GM21367 (cell line): ENCODE measurements around the gene APBA1.
"Not testable (repeated sequence)": the region's sequence is repeated elsewhere in the genome, so short reads cannot be mapped to it uniquely, and the experiment has no call there.

Experiments used
- ATAC-seq: cut with Tn5 transposase; IDR thresholded peaks from one replicate; pipeline ENCODE4 v1.9.1; 2021; ENCODE audit not compliant: unreplicated experiment

The APBA1 gene

DNA sequence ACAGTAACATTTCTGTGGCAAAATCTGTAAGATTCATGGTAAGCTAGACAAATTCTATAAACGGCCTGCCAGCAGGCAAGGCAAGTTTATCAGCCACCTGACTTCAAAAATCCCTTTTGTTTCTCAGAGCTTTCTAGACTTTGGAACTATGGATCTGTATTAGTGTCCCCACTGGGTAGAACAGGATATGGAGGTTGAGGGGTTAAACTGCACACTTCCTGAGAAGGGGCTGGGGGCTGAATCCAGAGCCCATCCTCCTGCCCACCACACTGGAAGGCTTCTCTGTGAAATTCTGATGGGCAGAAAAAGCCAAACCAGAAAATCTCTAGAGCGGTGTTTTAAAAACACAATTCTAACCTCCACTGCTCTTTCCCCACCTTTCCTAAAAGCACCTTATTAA lies 218.4 kb downstream of the APBA1 start:
- no peak for ATAC-seq

DNA sequence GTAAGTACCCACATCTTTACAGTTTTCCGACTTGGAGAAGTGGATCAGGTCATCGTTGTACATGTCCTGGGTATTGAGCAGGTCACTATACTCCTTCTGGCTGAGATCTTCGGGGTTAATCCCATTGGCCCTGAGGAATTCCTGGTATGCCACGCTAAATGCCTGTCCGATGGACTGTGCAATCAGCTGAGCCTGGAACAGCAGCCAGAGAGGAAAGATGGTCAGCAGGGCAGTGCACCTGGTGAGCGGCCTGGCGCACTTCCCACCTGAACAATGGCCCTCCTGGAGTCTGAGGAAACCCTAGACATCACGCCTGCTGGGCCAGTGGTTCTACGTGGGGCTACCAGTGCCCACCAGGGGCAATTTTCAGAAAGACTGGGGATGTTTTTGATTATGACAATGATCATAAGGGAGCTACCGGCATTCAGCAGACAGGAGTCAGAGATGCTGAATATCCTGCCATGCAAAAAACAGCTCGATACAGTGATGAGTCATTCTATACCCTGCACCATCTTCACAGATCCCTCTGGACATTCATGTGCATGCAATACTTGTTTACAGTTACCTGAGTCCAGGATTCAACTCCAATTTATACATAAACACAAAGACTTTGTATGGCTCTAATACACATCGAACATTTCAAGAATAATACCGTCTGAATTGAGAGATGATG lies 219.9 kb downstream of the APBA1 start:
- no peak for ATAC-seq

DNA sequence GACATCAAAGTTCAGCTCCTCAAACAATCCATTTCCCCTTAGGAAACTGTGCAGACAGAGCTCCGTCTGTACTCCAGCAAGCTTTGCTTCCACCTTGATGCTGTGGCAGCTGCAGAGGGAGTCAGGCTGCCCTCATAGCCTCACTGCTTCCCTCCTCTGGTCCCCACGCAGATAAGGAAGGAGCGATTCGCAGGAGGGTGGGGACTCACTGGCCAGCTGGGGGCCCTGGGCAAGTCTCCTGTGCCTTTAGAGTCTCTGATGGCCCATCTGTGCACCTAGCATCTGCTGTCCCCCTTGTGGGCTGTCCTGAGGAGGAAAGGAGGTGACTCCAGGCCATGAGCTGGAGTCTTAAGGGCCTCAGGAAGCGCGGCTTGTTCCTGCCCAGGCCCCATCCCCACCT lies 225.7 kb downstream of the APBA1 start:
- no peak for ATAC-seq

DNA sequence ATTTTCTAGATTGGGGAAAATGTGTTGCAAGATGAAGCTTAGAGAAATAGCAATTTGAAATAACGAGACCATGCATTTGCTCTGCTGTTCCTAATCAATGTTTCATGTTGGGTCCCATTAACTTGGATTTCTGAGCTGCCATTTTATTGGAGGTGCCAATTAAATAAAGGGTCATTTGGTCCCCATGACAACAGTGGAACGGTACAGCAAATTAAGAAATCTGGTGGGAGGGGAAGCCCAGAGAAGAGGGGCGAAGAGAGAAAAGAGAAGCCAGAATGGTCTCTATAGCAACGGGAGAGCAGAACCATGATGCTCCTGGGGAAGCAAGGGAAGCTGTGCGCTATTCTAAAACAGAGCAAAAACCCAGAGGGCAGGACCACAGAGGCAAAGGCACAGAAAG lies 226.9 kb downstream of the APBA1 start:
- ATAC-seq, result no peak

DNA sequence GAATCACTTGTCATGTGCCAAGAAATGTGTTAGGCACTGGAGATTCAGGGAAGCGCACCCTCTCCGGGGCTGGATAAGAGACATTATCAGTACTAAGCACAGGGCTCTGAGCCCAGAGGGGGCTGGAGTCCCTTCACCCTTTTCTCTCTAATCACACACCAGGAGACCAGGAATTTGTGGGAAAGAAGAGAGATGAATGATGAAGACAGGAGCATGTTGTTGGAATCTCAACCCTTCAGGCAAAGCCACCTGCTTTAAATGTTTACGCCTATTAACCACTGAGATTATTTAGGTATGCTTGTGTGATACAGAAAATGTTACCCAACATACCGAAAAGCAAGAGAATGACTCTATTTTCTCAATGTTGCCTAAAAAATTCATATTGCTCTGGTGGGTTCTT lies 227.4 kb downstream of the APBA1 start:
- no peak for ATAC-seq

DNA sequence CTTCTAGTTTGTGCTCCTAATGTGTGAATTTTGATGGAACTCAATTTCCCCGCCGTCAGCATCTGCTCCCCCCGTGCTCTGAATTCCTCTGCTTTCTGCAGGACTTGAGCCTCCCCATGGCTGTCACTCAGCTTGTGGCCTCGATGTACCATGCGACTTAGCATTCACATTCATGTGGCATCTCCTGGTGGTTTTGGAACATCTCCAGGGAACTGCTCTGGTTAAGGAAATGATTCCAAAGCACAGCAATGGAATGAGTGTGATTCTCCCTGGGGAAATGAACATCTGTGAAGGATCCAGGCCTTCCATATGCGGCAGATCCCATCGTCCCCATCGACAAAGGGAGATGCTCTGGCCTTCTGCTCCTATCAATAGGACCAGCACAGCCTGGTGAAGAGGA lies 228.2 kb downstream of the APBA1 start:
- no peak for ATAC-seq

DNA sequence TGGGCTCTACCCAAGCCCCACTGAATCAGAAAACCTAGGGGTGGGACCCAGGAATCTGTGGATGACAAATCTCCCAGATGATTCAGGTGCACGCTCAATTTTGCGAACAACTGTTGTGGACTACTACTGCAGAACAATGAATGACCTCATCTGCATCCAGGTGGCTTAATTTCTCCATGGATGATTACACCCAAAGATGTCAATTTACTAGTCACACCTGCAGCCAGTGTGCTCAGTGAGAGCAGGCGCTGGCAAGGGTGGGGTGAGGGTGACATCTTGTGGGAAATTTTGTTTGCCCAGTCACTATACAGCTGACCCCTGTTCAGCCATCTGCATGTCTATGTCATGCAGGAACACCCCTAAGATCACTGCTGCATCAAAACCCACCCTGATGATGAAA lies 229.0 kb downstream of the APBA1 start:
- no peak for ATAC-seq

DNA sequence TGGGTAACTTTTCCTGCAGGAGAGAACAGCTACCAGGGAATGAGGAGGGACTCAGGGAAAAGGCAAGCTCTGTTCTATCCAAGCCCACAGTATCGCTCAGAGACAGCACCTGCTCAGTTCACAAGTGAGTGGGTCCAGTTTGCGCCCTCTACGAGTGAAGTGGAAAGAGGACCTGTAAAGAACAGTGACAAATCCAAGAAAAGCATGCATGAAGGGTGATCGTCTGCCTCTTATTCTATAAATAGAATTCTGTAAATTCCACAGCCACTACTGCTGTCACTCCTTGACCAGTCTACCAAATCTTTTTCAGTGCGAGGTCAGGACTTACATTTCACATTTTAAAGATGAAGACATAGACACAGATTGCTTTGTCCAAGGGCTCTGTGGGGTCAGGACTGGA lies 229.7 kb downstream of the APBA1 start:
- ATAC-seq, result no peak

DNA sequence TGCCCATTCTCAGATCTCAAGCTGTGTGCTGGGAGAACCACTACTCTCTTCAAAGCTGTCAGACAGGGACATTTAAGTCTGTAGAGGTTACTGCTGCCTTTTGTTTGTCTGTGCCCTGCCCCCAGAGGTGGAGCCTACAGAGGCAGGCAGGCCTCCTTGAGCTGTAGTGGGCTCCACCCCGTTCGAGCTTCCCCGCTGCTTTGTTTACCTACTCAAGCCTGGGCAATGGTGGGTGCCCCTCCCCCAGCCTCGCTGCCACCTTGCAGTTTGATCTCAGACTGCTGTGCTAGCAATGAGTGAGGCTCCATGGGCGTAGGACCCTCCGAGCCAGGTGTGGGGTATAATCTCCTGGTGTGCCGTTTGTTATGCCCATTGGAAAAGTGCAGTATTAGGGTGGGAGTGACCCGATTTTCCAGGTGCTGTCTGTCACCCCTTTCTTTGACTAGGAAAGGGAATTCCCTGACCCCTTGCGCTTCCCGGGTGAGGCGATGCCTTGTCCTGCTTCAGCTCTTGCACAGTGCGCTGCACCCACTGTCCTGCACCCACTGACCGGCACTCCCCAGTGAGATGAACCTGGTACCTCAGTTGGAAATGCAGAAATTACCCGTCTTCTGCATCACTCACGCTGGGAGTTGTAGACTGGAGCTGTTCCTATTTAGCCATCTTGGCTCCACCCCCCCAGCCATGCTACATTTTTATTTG lies 231.8 kb downstream of the APBA1 start:
- not testable (repeated sequence) for ATAC-seq

DNA sequence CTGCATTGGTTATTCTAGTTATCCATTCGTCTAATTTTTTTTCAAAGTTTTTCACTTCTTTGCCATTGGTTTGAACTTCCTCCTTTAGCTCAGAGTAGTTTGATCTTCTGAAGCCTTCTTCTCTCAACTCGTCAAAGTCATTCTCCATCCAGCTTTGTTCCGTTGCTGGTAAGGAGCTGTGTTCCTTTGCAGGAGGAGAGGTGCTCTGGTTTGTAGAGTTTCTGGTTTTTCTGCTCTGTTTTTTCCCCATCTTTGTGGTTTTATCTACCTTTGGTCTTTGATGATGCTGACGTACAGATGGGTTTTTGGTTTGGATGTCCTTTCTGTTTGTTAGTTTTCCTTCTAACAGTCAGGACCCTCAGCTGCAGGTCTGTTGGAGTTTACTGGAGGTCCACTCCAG lies 232.5 kb downstream of the APBA1 start:
- ATAC-seq, result not testable (repeated sequence)

DNA sequence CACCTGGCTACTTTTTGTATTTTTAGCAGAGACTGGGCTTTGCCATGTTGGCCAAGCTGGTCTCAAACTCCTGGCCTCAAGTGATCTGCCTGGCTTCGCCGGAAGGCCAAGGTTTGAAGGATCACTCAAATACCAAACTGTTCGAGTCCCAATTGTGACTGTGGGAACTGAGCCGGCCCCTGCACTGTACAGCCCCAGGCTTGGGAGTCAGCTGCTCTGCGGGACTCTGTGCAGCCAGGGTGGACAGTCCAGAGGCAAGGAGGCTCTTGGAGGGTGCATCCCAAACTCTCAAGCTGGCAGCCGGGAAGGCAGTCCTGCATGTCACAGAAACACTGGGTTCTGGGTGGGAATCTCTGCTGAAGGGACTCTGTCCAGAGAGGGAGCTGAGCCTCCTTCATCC lies 238.2 kb downstream of the APBA1 start:
- no peak for ATAC-seq

DNA sequence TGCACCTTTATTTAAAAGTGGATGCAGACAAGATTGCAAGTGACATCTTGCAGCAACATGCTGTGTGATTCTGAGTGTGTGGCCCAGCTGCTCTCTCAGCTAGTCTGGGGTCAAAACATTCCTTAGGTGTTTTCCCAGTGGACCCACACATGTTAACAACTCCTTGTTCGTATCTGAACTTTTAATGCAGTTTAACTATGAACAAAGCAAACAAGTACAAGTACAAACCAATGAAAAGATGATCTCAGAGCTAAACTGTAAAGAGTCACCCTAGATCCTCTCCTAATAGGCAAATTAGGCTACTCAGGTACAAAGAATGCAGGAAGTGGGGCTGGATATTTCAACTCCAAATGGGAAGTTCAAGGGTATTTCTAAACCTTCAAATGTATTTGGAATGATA lies 238.8 kb downstream of the APBA1 start:
- ATAC-seq, result no peak

DNA sequence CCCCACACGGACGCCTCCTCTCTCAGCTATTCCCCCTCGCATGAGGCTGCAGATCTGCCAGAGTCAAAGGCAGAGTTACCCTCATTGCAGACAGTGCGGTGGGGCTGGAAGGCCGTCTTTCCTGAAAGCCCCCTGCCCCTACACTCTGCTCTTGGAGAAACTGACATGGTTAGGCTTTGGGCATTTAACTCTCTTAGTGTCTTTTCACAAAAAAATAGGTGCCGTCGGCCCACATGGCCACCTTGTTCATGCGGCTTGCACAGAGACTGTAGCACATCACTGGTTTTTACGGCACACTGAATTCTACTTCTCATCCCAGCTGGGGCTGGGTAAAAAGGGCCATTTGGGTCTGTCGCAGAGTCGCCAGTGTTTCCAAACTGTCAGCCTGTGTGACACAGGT lies 239.5 kb downstream of the APBA1 start:
- no peak for ATAC-seq

DNA sequence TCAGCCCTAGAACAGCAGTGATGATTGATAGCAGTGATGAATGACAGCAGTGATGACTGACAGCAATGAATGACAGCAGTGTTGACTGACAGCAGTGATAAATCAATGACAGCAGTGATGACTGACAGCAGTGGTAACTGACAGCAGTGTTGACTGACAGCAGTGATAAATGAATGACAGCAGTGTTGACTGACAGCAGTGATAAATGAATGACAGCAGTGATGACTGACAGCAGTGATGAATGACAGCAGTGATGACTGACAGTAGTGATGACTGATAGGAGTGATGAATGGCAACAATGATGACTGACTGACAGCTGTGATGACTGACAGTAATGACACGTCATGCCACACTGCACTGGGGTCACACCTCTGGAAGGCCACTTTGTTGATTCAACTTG lies 240.4 kb downstream of the APBA1 start:
- no peak for ATAC-seq

DNA sequence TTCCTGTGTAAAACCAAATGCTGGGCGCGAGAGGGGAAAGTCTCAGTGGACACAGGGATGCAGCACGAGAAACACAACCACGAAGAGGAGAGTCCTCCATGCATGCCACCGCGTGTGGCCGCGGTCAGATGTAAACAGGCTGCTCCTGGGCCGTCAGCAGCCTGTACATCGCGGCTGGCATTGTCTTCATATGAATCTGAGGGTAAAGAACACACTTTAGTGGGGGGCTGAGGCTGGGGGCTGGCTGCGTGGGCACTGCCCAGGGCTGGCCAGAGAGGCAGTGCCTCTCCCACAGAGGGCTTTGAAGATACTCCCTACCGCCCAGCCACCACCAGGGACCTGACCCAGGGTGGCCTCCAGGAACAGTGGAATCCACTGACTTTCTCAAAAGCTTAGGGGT lies 241.0 kb downstream of the APBA1 start:
- no peak for ATAC-seq

DNA sequence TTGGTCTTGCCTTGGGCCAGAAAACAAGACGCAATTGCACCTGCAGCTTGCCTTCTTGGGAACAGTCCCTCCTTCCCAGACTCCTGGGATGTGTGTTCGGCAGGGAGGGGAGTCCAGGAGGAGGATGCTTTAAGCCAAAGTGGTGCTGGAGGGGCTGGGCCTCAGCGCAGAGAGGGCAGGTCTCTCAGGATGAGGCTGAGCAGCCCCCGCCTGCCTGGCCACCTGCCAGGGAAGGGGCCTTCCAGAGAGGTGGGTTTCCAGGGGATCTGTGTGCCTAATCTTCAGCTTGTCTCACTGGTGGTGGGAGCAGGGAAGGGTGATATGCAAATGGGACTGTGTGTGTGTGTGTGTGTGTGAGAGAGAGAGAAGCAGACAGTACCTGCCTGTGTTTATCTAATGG lies 242.0 kb downstream of the APBA1 start:
- ATAC-seq, result no peak

DNA sequence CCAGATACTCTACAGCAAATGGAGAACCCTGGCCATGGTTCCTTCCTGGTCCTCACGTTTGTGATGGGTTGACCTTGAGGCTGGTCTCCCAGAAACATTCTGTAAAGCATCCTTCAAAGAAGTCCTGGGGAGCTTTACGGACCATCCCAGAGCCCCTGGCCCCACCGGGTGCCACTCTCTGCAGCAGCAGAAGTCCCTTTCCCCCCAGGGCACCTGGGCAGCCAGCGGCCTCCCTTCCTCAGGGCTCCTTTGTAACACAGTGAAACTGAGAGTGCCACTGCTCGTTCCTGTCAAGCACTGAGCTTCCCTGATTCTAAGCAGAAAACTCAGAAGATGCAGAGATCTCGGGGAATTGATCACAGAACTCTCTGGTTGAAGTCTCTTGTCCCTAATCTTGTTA lies 242.9 kb downstream of the APBA1 start:
- no peak for ATAC-seq

DNA sequence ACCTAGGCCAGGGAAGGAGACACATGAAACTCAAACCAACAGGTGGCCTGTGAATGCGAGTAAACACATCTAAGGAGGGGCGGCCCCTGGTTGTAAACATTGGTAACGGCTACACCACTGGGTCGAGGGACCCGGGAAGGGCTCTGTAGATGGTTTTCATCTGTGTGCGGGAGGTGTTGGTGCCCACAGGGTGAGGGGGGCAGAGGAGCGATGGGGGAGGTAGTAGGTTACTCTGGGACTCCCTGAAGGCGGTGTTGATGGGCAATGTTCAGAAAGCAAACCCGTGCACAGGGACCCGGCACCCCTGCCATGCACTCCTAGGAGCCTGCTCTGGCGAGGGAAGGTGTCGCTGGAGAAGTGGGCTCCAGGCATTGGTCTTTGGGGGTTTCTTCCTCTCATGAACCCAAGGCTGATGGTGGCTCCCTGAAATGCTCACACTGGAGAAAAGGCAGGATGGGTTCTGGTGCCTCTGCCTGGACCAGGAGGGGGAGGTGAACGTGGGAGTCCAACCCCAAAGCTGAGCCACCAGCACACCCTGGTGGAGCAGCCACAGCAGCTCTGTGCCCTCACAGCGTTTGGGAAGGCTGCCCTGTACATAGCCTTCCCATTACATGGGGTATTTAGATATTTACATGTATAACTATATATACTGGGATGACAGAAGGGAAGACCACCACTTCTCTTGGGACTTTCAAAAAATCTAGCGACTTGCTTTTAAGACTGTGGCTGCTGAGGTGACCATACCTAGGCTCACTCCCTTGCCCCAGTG lies 244.0 kb downstream of the APBA1 start:
- no peak for ATAC-seq

DNA sequence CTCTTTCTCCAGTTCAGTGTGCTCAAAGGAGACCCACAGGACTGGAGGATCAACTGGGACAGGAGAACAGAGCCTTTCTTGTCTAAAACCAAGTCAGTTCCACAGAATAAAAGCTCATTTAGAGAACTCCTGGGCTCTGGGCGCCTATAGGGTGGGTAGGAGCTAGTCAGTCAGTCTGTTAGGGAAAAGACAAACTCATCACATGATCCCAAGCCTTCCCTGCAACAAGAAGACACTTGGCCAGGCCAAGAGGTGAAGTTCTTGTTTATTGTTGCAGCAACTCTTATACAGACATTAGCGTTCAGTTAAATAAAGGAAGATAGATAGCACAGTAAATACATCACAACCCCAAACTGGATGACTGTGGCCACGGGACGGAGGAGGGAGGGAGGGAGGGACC lies 244.9 kb downstream of the APBA1 start:
- no peak for ATAC-seq

DNA sequence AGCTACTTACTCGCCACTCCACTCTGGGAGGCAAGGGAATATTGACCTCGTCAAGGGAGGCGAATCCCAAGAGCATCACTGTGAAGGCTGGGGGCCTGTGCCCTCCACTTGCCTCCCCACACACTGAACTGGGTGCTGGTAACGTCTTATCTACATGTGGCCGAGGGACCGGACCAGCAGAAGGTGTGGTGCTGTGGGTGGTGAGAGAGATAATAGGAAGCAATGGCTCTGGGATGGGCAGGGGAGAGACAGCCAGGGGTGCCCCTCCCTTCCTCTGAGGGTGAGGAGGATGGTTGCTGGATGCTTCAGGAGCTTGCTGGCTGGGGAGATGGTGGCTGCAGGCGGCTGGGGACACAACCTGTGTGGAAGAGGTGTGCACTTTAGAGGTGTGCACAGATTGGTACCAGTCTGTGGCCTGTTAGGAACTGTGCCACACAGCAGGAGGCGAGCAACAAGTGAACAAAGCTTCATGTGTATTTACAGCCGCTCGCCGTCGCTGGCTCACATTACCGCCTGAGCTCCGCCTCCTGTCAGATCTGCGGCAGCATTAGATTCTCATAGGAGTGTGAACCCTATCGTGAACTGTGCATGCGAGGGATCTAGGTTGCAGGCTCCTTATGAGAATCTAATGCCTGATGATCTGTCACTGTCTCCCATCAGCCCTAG lies 246.9 kb downstream of the APBA1 start:
- no peak for ATAC-seq

DNA sequence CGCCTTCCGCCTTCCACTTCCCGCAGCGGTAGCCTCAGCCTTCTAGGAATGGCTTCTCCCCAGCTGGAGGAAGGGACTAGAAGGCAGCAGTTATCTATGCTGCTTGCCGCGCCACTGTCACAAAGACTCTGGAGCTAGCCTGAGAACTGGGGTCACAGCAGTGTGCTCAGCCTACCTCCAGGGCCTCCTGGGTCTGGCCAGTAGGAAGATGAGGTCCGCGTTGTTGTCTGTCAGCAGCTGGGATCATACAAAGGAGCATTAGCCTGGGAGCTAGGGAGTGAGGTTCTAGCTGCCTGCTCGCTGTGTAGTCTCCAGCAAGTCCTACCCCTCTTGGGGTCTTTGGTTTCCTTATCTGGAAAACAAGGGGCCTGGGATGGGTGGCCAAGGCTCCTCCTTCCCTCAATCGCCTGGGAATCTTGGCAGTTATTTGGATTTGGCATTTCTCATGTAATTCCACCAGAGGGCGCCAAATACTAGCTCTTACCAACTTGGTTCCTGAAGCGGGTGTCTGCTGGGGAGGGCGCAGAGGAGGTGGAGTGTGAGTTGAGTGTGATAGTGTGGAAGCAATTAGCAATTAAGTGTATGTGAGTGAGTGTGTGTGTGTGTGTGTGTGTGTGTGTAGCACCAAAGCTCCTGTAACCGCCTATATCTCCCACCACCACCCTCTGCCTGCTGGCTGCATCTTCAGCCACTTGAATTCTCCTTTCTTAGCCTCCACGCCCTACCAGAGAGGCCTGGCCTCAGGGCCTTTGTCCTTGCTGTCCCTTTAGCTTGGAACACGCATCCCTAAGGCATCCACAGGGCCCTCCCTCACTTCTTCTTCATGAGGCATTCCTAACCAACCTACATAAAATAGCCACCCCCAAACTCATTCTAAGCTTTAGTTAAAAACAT lies 250.0 kb downstream of the APBA1 start:
- no peak for ATAC-seq
